HuH-7 (cell line): ENCODE results near the gene GGACT.

Experiments used
- DNase-seq: peaks from one replicate; pipeline ENCODE4 v3.0.0; 2011; ENCODE audit warnings: low spot score

GGACT gene

GRCh38 chr13:100513171-100513570 lies 75.4 kb downstream of the GGACT start:
- no peak for DNase-seq

GRCh38 chr13:100512422-100512821 lies 76.2 kb downstream of the GGACT start:
- no peak for DNase-seq

- DNase-seq = no peak
Measured at GRCh38 chr13:100511466-100511865, 77.1 kb downstream of the GGACT start.

GRCh38 chr13:100510208-100510957 lies 78.2 kb downstream of the GGACT start:
- DNase-seq = no peak

- no peak for DNase-seq
Measured at GRCh38 chr13:100508996-100509395, 79.6 kb downstream of the GGACT start.

GRCh38 chr13:100508455-100508854 lies 80.1 kb downstream of the GGACT start:
- no peak for DNase-seq

- no peak for DNase-seq
Measured at GRCh38 chr13:100506600-100507422, 81.8 kb downstream of the GGACT start.

- DNase-seq = no peak
Measured at GRCh38 chr13:100506154-100506553, 82.4 kb downstream of the GGACT start.

GRCh38 chr13:100503622-100504021 lies 85.0 kb downstream of the GGACT start:
- DNase-seq = no peak

GRCh38 chr13:100502446-100502845 lies 86.1 kb downstream of the GGACT start:
- DNase-seq = no peak

GRCh38 chr13:100497389-100497788 lies 91.2 kb downstream of the GGACT start:
- no peak for DNase-seq

- DNase-seq = no peak
Measured at GRCh38 chr13:100495455-100495854, 93.1 kb downstream of the GGACT start.

- no peak for DNase-seq
Measured at GRCh38 chr13:100493418-100493817, 95.2 kb downstream of the GGACT start.

GRCh38 chr13:100491164-100491842 lies 97.3 kb downstream of the GGACT start:
- no peak for DNase-seq

- DNase-seq = no peak
Measured at GRCh38 chr13:100490692-100491091, 97.9 kb downstream of the GGACT start.

- no peak for DNase-seq
Measured at GRCh38 chr13:100485265-100485664, 103.3 kb downstream of the GGACT start.

GRCh38 chr13:100484702-100485101 lies 103.9 kb downstream of the GGACT start:
- DNase-seq = no peak

- no peak for DNase-seq
Measured at GRCh38 chr13:100483841-100484381, 104.7 kb downstream of the GGACT start.

- no peak for DNase-seq
Measured at GRCh38 chr13:100483139-100483538, 105.5 kb downstream of the GGACT start.

- no peak for DNase-seq
Measured at GRCh38 chr13:100480676-100481075, 107.9 kb downstream of the GGACT start.
